ENCODE data around the gene CHTF8.

Gene CHTF8

DNA sequence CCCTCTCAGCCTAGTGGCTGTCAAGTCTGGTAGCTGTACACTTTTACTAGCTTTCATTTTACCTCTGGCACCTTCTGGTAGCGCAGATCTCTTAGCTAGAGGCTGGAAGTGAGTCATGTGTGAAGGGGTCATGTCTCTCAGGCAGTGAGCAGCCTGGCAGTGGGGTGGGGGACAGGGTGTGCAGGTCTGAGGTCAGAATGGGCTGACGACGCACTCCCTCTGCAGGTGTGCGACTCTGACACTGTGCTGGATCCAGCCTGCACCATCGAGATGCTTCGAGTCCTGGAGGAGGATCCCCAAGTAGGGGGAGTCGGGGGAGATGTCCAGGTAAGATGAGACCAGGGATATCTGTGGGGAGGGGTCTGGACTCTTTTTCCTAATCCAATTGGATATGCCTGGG is 19.2 kb downstream of the CHTF8 start:
- Histone ChIP-seq H3K36me3 (ENCODE audit: insufficient read depth, low read length) (peaks cover 47% of the 10 kb centered on the region), H3K9me3 (ENCODE audit: control insufficient read depth, insufficient read depth, low read length) (peaks cover 7% of the 10 kb centered on the region; the same call in 1 of the 2 replicates), H3K9ac (ENCODE audit: low read depth, low read length) (no peak overlapping the region), H3K4me1 (ENCODE audit: insufficient read depth, low read length) (peaks cover 8% of the 10 kb centered on the region; the same call in 1 of the 2 replicates)

DNA sequence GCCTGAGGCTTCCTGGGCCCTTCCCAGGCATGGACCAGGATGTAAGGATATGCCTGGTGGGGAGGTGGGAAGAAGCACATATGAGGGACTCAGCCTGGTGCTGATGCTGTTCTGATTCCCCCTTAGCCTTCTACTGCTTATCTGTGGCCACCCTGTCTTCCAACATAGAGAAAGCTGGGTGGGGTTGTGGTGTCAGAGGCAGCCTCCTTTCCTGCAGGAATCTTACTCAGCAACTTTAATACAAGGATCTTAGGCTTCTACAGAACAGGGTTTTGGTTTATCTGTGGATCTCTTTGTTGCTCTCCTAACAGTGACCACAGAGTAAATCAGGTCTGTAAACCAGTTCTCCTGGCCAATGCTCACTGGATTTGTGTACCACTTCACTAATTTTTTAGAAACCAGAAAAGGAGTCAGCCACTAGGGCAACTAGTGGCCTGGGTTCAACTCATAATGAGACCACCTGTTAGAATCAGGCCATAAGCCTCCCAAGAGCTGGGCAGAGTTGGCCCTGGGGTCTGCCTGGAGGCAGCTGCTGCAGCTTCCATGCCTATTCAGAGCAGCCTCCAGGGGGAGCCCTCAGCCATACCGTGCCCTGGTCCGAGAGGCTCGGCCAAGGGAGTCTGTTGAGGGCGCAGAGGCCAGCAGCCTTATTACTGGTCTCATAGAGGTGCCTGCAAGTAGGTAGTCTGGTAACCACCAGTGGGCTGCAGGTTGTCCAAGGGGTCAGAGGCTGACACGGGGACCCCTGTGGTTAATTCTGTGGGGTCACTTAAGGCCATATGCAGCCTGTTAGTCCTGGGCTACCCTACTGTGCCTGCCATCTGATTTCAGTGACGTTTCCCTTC is 19.9 kb downstream of the CHTF8 start:
- Histone ChIP-seq H3K9me3 (ENCODE audit: control insufficient read depth, insufficient read depth, low read length) (0 out of 2 replicates have a peak, but pooled peaks cover 2% of the 10 kb centered on the region), H3K9ac (ENCODE audit: low read depth, low read length) (no peak overlapping the region), H3K36me3 (ENCODE audit: insufficient read depth, low read length) (peaks cover 40% of the 10 kb centered on the region), H3K4me1 (ENCODE audit: insufficient read depth, low read length) (peaks cover 8% of the 10 kb centered on the region; the same call in 1 of the 2 replicates)

DNA sequence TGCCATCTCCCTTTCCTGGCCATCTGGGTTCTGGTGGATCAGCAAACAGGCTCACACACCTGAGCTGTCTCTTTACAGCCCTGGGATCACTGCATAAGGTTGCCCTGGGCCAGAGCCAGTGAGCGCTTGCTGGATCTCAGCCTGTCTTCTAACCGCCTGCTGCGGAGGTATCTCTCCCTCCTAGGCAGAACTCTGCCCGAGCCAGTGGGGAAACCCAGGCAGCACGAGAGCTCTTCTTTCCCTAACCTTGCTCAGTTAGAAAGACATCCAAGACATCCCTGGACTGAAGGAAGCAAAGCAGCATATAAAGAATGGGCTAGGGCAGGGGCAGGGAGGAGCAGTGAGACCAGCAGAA is 20.5 kb downstream of the CHTF8 start:
- H3K9ac ChIP-seq (ENCODE audit: low read depth, low read length) = no peak overlapping the region
- peaks cover 8% of the 10 kb centered on the region; the same call in 1 of the 2 replicates for H3K4me1 ChIP-seq (ENCODE audit: insufficient read depth, low read length)
- H3K36me3 ChIP-seq (ENCODE audit: insufficient read depth, low read length) = peaks cover 36% of the 10 kb centered on the region
- H3K9me3 ChIP-seq (ENCODE audit: control insufficient read depth, insufficient read depth, low read length) = 0 out of 2 replicates have a peak, but pooled peaks cover under 1% of the 10 kb centered on the region

DNA sequence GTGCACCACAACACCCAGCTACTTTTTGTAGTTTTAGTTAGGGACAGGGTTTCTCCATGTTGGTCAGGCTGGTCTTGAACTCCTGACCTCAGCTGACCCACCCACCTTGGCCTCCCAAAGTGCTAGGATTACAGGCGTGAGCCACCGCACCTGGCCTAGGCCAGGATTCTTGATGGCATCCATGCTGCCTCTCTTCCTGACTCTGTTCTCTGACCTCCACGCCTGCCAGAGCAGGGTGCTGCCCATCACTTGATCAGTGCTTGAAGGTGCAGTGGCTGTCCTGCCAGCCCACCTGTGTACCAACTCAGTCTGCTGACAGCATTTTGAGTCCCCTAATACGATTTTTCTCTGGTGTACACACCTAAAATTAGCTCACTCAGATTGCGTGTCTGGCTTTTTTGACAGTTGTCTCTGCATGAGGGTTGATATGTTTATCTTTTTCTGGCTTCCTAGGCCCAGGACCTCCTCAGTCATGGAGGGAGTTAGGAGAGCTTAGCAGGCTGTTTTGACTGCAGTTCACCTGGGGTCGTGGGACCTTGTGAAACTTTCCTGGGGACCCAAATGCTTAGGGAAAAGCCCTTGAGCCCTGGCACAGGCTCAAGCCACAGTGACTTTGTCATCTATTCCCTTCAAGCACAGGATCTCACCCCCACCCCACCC is 21.0 kb downstream of the CHTF8 start:
- Histone ChIP-seq H3K9ac (ENCODE audit: low read depth, low read length) (no peak overlapping the region), H3K9me3 (ENCODE audit: control insufficient read depth, insufficient read depth, low read length) (no peaks in the 10 kb centered on the region), H3K4me1 (ENCODE audit: insufficient read depth, low read length) (peaks cover 8% of the 10 kb centered on the region; the same call in 1 of the 2 replicates), H3K36me3 (ENCODE audit: insufficient read depth, low read length) (peaks cover 31% of the 10 kb centered on the region)

DNA sequence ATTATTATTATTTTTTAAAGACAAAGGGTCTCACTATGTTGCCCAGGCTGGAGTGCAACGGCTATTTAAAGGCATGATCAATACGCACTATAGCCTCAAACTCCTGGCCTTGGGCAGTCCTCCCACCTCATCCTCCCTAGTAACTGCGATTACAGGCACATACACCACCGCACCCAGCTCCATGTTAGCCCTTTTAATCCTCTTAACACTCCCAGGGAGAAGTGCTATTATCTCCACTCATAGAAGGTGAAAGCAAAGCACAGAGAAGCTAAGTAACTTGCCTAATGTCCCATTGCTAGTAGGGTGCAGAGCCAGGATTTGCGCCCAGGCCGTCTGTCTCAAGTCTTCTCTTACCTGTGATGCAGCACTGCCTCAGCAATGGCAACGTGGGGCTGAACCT is 22.0 kb downstream of the CHTF8 start:
- peaks cover 23% of the 10 kb centered on the region for H3K36me3 ChIP-seq (ENCODE audit: insufficient read depth, low read length)
- no peaks in the 10 kb centered on the region for H3K9me3 ChIP-seq (ENCODE audit: control insufficient read depth, insufficient read depth, low read length)
- no peak overlapping the region for H3K9ac ChIP-seq (ENCODE audit: low read depth, low read length)
- H3K4me1 ChIP-seq (ENCODE audit: insufficient read depth, low read length) = peaks cover 8% of the 10 kb centered on the region; the same call in 1 of the 2 replicates

- Histone ChIP-seq H3K9ac (ENCODE audit: low read depth, low read length) (no peak overlapping the region), H3K36me3 (ENCODE audit: insufficient read depth, low read length) (peaks cover 18% of the 10 kb centered on the region), H3K4me1 (ENCODE audit: insufficient read depth, low read length) (peaks cover 8% of the 10 kb centered on the region; the same call in 1 of the 2 replicates), H3K9me3 (ENCODE audit: control insufficient read depth, insufficient read depth, low read length) (no peaks in the 10 kb centered on the region)
Observed at GRCh38 chr16:69109486-69110270, 22.7 kb downstream of the CHTF8 start.

DNA sequence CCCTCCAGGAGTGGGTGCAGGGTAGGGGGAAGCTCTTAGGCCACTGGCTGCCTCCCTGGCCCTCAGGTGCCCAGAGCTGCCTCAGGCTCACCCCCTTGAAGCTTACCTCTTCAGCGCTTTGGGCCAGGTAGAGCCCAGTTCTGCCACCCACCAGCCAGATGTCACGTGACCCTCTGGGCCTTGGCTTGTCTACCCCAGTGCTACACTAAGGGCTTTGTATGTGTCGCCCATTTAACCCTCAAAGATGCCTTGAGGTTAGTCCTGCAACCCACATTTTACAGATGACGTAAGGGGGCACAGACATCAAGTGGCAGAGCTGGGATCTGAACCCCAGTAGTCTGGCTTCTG is 23.5 kb downstream of the CHTF8 start:
- H3K4me1 ChIP-seq (ENCODE audit: insufficient read depth, low read length) = peaks cover 8% of the 10 kb centered on the region; the same call in 1 of the 2 replicates
- peak overlapping the region; percentile 71; the same call in 1 of the 2 replicates for H3K9ac ChIP-seq (ENCODE audit: low read depth, low read length)
- H3K36me3 ChIP-seq (ENCODE audit: insufficient read depth, low read length) = peaks cover 11% of the 10 kb centered on the region
- H3K9me3 ChIP-seq (ENCODE audit: control insufficient read depth, insufficient read depth, low read length) = no peaks in the 10 kb centered on the region

DNA sequence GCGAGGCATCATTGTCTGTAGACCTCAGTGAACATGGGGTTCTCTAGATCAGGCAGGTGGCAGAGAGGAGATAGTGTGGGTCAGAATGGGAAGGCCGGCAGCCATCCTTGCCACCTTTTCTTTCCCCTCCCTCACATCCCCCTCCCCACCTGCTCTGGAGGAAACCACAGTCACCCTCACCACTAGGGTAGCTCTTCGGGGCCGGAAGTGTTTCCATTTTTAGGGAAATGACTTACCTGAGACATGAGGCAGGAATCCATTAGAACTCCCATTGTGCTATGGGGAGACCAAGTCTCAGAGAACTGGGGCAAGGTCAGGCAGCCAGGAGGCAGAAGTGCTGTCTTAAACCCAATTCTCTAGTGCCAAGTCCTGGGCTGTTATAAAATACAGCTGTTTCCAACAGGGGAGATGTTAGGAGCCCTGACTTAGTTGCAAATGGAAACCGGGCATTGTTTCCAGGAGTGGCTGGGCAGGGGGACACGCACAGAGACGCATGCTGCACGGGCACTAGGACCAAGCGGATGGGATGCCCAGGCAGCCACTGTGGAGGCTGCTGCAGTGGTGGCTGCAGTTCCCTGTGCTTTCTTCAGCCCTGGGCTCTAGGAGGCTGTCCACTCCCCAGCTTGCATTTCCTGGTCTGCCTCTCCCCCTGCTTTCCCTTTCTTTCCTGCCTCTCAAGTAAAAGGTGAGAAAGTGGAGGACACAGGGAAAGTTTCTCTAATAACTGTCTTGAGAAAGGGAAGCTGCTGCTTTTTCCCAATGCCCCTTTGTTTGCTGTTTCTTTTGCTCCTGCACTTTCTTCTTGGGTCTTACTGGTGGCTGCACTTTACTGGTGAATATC is 24.1 kb downstream of the CHTF8 start:
- peaks cover 8% of the 10 kb centered on the region; the same call in 1 of the 2 replicates for H3K4me1 ChIP-seq (ENCODE audit: insufficient read depth, low read length)

DNA sequence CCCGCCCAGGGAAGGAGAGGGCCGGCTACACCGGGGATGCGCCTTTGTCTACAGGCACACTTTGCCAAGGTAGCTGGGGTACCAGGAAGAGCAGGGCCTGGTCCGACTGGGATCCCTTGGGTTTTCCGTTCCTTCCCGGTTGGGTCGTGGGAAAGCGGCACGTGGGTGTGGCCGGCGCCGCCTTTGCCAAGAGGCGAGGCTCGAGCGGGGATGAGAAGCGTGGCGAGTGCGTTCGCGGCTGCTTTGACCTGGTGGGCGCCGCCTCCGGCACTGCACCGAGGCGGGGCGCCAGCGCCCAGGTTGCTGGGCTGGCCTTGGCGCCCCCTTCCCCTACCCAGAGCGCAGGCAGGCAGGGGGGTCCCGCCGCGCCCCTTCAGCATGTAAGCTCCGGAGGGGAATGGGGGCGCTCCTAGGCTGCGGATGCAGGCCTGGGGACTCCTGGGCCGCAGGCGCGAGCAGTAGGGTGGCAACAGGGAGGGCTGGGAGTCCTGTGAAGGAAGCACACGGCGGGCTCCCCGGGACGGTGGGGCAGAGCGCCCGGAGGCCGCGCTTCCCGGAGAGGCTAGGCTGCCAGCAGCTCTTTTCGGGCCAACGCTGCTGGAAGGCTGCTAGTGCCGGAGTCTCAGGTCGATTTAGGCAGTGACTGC is 24.9 kb downstream of the CHTF8 start:
- H3K9me3 ChIP-seq (ENCODE audit: control insufficient read depth, insufficient read depth, low read length) = no peaks in the 10 kb centered on the region
- H3K9ac ChIP-seq (ENCODE audit: low read depth, low read length) = peak overlapping the region; percentile 71
- peaks cover 6% of the 10 kb centered on the region; the same call in 1 of the 2 replicates for H3K36me3 ChIP-seq (ENCODE audit: insufficient read depth, low read length)
- peaks cover 12% of the 10 kb centered on the region for H3K4me1 ChIP-seq (ENCODE audit: insufficient read depth, low read length)

More for the DNA sequence above, 24.1 kb downstream of the CHTF8 start:
- H3K36me3 ChIP-seq (ENCODE audit: insufficient read depth, low read length) = peaks cover 6% of the 10 kb centered on the region; the same call in 1 of the 2 replicates
- peak overlapping the region; percentile 71 for H3K9ac ChIP-seq (ENCODE audit: low read depth, low read length)
- no peaks in the 10 kb centered on the region for H3K9me3 ChIP-seq (ENCODE audit: control insufficient read depth, insufficient read depth, low read length)

DNA sequence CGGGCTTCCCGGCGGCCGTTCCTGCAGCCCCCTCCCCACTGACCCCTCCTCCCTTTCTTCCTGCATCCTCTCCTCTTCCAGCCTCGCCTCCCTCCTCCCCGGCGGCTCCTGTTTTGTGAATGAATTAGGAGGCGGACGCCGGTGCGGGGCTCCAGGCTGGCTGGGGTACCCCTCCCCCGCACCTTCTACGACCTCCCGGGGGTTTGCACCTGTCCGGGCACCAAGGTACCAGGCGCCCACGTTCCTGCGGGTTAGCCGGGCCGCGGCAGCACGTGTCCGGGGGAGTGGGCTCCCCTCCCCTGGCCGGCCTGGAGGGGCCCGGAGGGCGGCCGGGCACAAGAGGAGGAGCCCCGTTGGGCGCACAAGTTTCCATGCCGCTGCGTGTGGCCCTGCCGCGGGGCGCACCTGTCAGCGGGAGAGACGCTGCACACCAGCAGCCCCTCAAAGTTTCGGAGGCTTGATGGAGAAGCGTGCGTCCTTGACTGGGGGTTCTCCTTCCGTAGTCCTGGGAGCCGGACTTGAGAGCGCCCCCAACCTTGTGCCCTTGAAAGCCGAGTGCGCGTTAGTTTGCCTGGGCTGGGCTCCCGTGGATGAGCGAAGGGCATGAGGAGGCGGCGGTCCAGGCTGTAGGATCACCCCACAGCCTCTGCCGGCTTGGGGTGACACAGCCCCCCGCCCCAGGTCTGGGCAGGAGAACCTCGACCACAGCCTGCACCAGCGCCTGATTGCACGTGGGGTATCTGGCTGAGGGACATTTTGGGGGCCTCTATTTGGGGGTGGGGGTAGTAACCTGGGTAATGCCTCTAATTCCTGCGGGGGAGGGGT is 25.7 kb downstream of the CHTF8 start:
- peak overlapping the region; percentile 71 for H3K9ac ChIP-seq (ENCODE audit: low read depth, low read length)
- peaks cover 6% of the 10 kb centered on the region; the same call in 1 of the 2 replicates for H3K36me3 ChIP-seq (ENCODE audit: insufficient read depth, low read length)
- no peaks in the 10 kb centered on the region for H3K9me3 ChIP-seq (ENCODE audit: control insufficient read depth, insufficient read depth, low read length)
- H3K4me1 ChIP-seq (ENCODE audit: insufficient read depth, low read length) = peaks cover 18% of the 10 kb centered on the region

- Histone ChIP-seq H3K36me3 (ENCODE audit: insufficient read depth, low read length) (peaks cover 5% of the 10 kb centered on the region; the same call in 1 of the 2 replicates), H3K4me1 (ENCODE audit: insufficient read depth, low read length) (peaks cover 21% of the 10 kb centered on the region), H3K9ac (ENCODE audit: low read depth, low read length) (peak within 1 kb of the TSS; percentile 71; the same call in 1 of the 2 replicates), H3K9me3 (ENCODE audit: control insufficient read depth, insufficient read depth, low read length) (no peaks in the 10 kb centered on the region)
Observed at GRCh38 chr16:69105501-69106361, 26.7 kb downstream of the CHTF8 start, which contains the start of gene HAS3. TSS of gene HAS3 (plus strand) at chr16:69105653. CDS start at chr16:69109396, 3,743 bp downstream.

Data from ES-I3 (cell line).